Panc1 (cell line): ENCODE results near the gene HCN1. TPM values are rescaled to one million over a fixed set of nuclear protein-coding genes. Genes with fewer than 3 reads are reported as not detected.
A peak's percentile ranks its signal among the peaks of the same experiment; 100 is the strongest.

Experiments used
- ATAC-seq: fragments of 200-7000 bp; cut with Tn5 transposase; 2 replicates; pipeline ENCODE4 v1.9.1; 2020; ENCODE audit warnings: mild to moderate bottlenecking, moderate library complexity
- BruUV-seq: library from RNA; stranded (reverse); fragments of 400-500 nt; replicated peaks from 2 replicates; lab custom pipeline; 2021; lab: Mats Ljungman, UMichigan
- CTCF ChIA-PET: fragments of 300-600 bp; sonication (Branson Sonifier 250); formaldehyde crosslinking; loops from one replicate; lab custom pipeline; 2022; ENCODE audit warnings: antibody characterized with exemption; lab: Charles Lee
- POLR2A ChIA-PET: fragments of 300-600 bp; sonication (Branson Sonifier 250); formaldehyde crosslinking; loops from one replicate; lab custom pipeline; 2022; ENCODE audit warnings: antibody characterized with exemption; lab: Charles Lee
- DNase-seq: peaks from one replicate; pipeline ENCODE4 v3.0.0-alpha.2; 2010; ENCODE audit warnings: low read depth, low spot score
- H3K27ac ChIP-seq: 2 replicates; pipeline ENCODE4 v1.5.1; 2011; ENCODE audit warnings: mild to moderate bottlenecking, low read length, inconsistent platforms
- H3K27me3 ChIP-seq: fragments of 200-500 bp; sonication (Bioruptor generic); 2 replicates; pipeline ENCODE4 v1.6.0; 2014; ENCODE audit warnings: low read length, inconsistent platforms; ENCODE audit not compliant: control insufficient read depth, insufficient read depth
- H3K36me3 ChIP-seq: fragments of 200-500 bp; sonication (Bioruptor generic); 2 replicates; pipeline ENCODE4 v1.5.1; 2014; ENCODE audit warnings: inconsistent platforms, mild to moderate bottlenecking, low read length, moderate library complexity; ENCODE audit not compliant: control insufficient read depth, insufficient read depth
- H3K4me1 ChIP-seq: 2 replicates; pipeline ENCODE4 v1.5.1; 2011; ENCODE audit warnings: inconsistent platforms, mild to moderate bottlenecking, low read length, moderate library complexity; ENCODE audit not compliant: control insufficient read depth, insufficient read depth
- H3K4me3 ChIP-seq, 2 experiments: 2 replicates each; pipeline ENCODE4 v1.5.1; 2011 to 2012; ENCODE audit warnings: low read depth in 2 of 2, low read length in 2 of 2, mild to moderate bottlenecking in 2 of 2, inconsistent platforms in 1 of 2, moderate library complexity in 1 of 2
- H3K9me3 ChIP-seq: fragments of 200-500 bp; sonication (Bioruptor generic); 2 replicates; pipeline ENCODE4 v1.5.1; 2014; ENCODE audit warnings: low read depth, mild to moderate bottlenecking, inconsistent platforms, low read length, moderate library complexity; ENCODE audit not compliant: control insufficient read depth, insufficient read depth
- POLR2AphosphoS5 ChIP-seq: IDR thresholded peaks from 2 replicates; pipeline ENCODE4 v1.6.1; 2012; ENCODE audit warnings: mild to moderate bottlenecking, low read depth, low read length, moderate library complexity
- SIN3A ChIP-seq: IDR thresholded peaks from 2 replicates; pipeline ENCODE4 v1.6.1; 2012; ENCODE audit warnings: low read depth, mild to moderate bottlenecking, low read length, moderate library complexity, borderline replicate concordance; ENCODE audit not compliant: insufficient read depth
- TCF7L2 ChIP-seq: IDR thresholded peaks from 2 replicates; pipeline ENCODE4 v1.6.1; 2011; ENCODE audit warnings: mild to moderate bottlenecking, low read depth, low read length, inconsistent platforms
- in situ Hi-C: cut with HindIII; loops from 2 replicates; pipeline ENCODE4 v1.10.0; 2016; ENCODE audit warnings: low sequenced_read_pairs, low pct_unique_long_range_greater_than_20kb
- intact Hi-C: fragments of 100-400 bp; cut with micrococcal nuclease; formaldehyde crosslinking; loops from one replicate; pipeline ENCODE4 v1.10.0; 2022; ENCODE audit not compliant: unreplicated experiment
- total RNA-seq: library from RNA; stranded (reverse); gene quantifications from one replicate; pipeline ENCODE4 v1.2.1, GENCODE V29; 2021; ENCODE audit not compliant: unreplicated experiment
- TF ChIP-seq, protein P1 (sequence below), 2 experiments: IDR thresholded peaks; 2 replicates each; pipeline ENCODE4 v1.6.1; 2011 to 2012; ENCODE audit warnings: low read depth in 2 of 2, control low read depth in 1 of 2, low read length in 1 of 2, mild to moderate bottlenecking in 1 of 2, moderate library complexity in 1 of 2; ENCODE audit not compliant: insufficient read depth in 1 of 2
- TF ChIP-seq, protein P2 (sequence below): fragments of 450-650 bp; IDR thresholded peaks from 2 replicates; pipeline ENCODE4 v1.5.1; 2017; ENCODE audit warnings: mild to moderate bottlenecking

Gene HCN1
- total RNA-seq, 1 experiment from 2014 or later, result 0.36 TPM

DNA sequence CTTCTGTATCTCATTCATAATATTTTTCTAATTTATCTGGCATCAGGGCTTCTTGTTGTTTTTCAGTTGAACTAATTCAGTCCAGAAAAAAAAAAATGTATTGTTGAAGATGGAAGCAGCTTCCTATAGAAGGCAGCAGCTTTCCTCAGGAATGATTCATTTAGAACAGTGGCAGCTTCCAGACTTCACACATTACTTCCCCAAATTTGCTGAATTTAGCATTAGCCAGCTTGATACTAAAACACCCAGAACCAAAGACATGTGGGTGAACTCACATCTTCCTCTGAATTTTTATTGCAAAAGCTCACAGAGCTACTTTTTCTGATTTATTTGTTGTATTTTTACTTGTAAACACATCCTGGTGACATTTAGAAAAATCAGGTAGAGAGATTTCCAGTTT, 53.8 kb downstream of the HCN1 start:
- no peak for ATAC-seq
- TF ChIP-seq, protein P1, sequence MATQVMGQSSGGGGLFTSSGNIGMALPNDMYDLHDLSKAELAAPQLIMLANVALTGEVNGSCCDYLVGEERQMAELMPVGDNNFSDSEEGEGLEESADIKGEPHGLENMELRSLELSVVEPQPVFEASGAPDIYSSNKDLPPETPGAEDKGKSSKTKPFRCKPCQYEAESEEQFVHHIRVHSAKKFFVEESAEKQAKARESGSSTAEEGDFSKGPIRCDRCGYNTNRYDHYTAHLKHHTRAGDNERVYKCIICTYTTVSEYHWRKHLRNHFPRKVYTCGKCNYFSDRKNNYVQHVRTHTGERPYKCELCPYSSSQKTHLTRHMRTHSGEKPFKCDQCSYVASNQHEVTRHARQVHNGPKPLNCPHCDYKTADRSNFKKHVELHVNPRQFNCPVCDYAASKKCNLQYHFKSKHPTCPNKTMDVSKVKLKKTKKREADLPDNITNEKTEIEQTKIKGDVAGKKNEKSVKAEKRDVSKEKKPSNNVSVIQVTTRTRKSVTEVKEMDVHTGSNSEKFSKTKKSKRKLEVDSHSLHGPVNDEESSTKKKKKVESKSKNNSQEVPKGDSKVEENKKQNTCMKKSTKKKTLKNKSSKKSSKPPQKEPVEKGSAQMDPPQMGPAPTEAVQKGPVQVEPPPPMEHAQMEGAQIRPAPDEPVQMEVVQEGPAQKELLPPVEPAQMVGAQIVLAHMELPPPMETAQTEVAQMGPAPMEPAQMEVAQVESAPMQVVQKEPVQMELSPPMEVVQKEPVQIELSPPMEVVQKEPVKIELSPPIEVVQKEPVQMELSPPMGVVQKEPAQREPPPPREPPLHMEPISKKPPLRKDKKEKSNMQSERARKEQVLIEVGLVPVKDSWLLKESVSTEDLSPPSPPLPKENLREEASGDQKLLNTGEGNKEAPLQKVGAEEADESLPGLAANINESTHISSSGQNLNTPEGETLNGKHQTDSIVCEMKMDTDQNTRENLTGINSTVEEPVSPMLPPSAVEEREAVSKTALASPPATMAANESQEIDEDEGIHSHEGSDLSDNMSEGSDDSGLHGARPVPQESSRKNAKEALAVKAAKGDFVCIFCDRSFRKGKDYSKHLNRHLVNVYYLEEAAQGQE (IDR thresholded peaks at IDR 0.05; ENCODE audit: insufficient read depth in 1 of 2, low read depth in 2 of 2, low read length in 1 of 2), result no peak
- TF ChIP-seq POLR2AphosphoS5 (no peak), SIN3A (no peak), TCF7L2 (no peak)
- TF ChIP-seq, protein P2, sequence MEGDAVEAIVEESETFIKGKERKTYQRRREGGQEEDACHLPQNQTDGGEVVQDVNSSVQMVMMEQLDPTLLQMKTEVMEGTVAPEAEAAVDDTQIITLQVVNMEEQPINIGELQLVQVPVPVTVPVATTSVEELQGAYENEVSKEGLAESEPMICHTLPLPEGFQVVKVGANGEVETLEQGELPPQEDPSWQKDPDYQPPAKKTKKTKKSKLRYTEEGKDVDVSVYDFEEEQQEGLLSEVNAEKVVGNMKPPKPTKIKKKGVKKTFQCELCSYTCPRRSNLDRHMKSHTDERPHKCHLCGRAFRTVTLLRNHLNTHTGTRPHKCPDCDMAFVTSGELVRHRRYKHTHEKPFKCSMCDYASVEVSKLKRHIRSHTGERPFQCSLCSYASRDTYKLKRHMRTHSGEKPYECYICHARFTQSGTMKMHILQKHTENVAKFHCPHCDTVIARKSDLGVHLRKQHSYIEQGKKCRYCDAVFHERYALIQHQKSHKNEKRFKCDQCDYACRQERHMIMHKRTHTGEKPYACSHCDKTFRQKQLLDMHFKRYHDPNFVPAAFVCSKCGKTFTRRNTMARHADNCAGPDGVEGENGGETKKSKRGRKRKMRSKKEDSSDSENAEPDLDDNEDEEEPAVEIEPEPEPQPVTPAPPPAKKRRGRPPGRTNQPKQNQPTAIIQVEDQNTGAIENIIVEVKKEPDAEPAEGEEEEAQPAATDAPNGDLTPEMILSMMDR, result no peak
- Histone ChIP-seq H3K4me3 (no peak overlapping the region), H3K27me3 (no peaks in the 10 kb centered on the region), H3K27ac (no peak overlapping the region), H3K9me3 (no peaks in the 10 kb centered on the region), H3K36me3 (no peaks in the 10 kb centered on the region), H3K4me1 (no peaks in the 10 kb centered on the region)
- in situ Hi-C loops, result no loop called here
- CTCF ChIA-PET, result no interaction called here
- POLR2A ChIA-PET, result no interaction called here
- DNase-seq, result no peak
- no TSS peak for BruUV-seq
- intact Hi-C loops, result no loop called here

DNA sequence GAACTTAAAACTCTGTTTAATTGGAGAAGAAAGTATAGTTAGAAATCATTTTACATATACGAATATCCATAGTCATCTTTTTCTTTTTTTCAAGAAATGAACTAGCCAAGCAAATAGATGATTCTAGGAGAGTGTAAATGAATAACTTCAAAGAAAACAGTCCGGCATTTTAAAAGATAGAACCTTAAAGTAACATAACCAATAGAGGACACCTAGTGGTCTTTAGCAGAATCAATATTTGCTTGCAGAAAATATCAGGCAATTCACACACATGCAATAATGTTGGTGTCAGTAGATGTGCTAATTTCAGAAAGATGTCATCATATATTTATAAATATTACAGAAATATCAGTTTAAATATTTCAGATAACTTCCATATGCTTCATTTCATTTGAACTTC, 57.1 kb downstream of the HCN1 start:
- no TSS peak for BruUV-seq
- in situ Hi-C loops, result no loop called here
- Histone ChIP-seq H3K36me3 (no peaks in the 10 kb centered on the region), H3K27me3 (no peaks in the 10 kb centered on the region), H3K4me3 (no peak overlapping the region), H3K4me1 (no peaks in the 10 kb centered on the region), H3K9me3 (no peaks in the 10 kb centered on the region), H3K27ac (no peak overlapping the region)
- TF ChIP-seq, protein P1 (IDR thresholded peaks at IDR 0.05; ENCODE audit: insufficient read depth in 1 of 2, low read depth in 2 of 2, low read length in 1 of 2), result no peak
- no peak for TF ChIP-seq SIN3A
- TF ChIP-seq, protein P2, result peak; percentile 21; the same call in 1 of the 2 replicates
- ChIA-PET CTCF (no interaction called here), POLR2A (no interaction called here)
- no peak for ATAC-seq
- no peak for DNase-seq
- intact Hi-C loops, result no loop called here
